Right lobe of liver (tissue), 4 donors: ENCODE data around the gene GRPEL2.

Experiments used
- POLR2A ChIP-seq: fragments of 450-650 bp; IDR thresholded peaks from one replicate; pipeline ENCODE4 v1.6.1; 2017; ENCODE audit warnings: antibody characterized with exemption, mild to moderate bottlenecking
- TF ChIP-seq, protein P1 (sequence below), 4 donors: fragments of 200-600 bp in 3 of 4; fragments of 450-650 bp in 1 of 4; IDR thresholded peaks; one replicate each; pipeline versions ENCODE4 v1.5.1 to v1.8.0; 2016 to 2022; ENCODE audit warnings: antibody characterized with exemption in 4 of 4, mild to moderate bottlenecking in 2 of 4
- donor health status: DM: no; HTN: no; CAD: no.
- donor health status: DM: no; HTN: no; CAD: no.
- donor health status: DM: no; HTN: yes; CAD: no.

DNA sequence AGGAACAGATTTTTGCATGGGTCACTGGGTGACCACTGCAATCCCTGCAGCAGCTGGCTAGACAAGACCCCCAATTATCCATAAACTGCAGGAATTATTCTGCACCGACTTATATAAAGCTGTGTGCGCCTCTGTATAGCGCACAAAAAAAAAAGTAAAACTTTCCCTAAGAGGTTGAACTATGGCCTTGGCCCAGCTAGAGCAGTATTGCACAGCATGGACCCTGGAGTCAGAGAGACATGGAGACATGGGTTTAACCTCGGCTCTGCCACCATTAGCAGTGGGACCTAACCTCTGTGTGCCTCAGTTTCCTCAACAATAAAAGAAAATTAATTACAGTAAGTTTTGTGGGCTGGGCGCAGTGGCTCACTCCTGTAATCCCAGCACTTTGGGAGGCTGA, 17.1 kb upstream of the GRPEL2 start:
- no peak for TF ChIP-seq POLR2A
- TF ChIP-seq, protein P1, sequence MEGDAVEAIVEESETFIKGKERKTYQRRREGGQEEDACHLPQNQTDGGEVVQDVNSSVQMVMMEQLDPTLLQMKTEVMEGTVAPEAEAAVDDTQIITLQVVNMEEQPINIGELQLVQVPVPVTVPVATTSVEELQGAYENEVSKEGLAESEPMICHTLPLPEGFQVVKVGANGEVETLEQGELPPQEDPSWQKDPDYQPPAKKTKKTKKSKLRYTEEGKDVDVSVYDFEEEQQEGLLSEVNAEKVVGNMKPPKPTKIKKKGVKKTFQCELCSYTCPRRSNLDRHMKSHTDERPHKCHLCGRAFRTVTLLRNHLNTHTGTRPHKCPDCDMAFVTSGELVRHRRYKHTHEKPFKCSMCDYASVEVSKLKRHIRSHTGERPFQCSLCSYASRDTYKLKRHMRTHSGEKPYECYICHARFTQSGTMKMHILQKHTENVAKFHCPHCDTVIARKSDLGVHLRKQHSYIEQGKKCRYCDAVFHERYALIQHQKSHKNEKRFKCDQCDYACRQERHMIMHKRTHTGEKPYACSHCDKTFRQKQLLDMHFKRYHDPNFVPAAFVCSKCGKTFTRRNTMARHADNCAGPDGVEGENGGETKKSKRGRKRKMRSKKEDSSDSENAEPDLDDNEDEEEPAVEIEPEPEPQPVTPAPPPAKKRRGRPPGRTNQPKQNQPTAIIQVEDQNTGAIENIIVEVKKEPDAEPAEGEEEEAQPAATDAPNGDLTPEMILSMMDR (IDR thresholded peaks at IDR 0.05) = no peak
